ENCODE results near the gene ZER1.

Gene ZER1

DNA sequence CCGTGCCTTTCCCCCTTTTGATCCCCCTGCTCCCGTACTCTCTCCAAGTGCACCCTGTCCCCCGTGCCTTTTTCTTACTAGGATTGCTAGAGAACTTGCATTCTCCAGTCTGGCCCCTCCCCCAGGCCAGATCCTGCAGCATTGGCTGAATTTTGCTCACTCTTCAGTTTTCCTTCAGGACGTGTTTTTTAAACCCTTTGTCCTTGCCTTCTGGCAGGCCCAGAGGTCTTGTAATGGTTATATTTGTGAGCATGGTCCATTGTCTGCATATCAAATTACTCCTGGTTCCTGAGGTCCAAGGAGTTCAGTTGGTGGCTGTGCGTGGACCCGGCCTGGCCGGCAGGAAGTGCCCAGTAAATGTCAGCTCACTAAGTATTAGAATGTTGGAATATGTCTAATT, 15.9 kb upstream of the ZER1 start:
- Histone ChIP-seq H3K9me2 (replicated peaks; ENCODE audit: insufficient read depth, low read length) (no peaks in the 10 kb centered on the region), H3K4me1 (ENCODE audit: low read length) (peaks cover 9% of the 10 kb centered on the region), H3K27ac (ENCODE audit: low read length) (no peak overlapping the region), H3K4me3 (ENCODE audit: low read length) (peak overlapping the region; percentile 97), H3F3A (ENCODE audit: insufficient read depth, low read length) (no peaks in the 10 kb centered on the region), H3K9me3 (replicated peaks; ENCODE audit: insufficient read depth, low read length) (no peaks in the 10 kb centered on the region), H3K36me3 (replicated peaks; ENCODE audit: insufficient read depth, low read length) (no peaks in the 10 kb centered on the region), H2AFZ (ENCODE audit: low read length) (peak overlapping the region; percentile 99), H3K9ac (ENCODE audit: low read length) (peak overlapping the region; percentile 83), H3K79me2 (ENCODE audit: low read length) (peaks cover 19% of the 10 kb centered on the region), H3K27me3 (replicated peaks; ENCODE audit: insufficient read depth, low read length) (no peaks in the 10 kb centered on the region), H3K4me2 (ENCODE audit: low read depth, low read length) (peak overlapping the region; percentile 98), H4K20me1 (ENCODE audit: insufficient read depth, low read length) (no peaks in the 10 kb centered on the region)
- DNase-seq, result peak; percentile 10
- no peak for TF ChIP-seq EZH2 (optimal IDR thresholded peaks at IDR 0.05; ENCODE audit: low read depth, low read length)
- no peak for TF ChIP-seq EZH2phosphoT487 (IDR thresholded peaks at IDR 0.05; ENCODE audit: low read length)
- TF ChIP-seq, protein P1, sequence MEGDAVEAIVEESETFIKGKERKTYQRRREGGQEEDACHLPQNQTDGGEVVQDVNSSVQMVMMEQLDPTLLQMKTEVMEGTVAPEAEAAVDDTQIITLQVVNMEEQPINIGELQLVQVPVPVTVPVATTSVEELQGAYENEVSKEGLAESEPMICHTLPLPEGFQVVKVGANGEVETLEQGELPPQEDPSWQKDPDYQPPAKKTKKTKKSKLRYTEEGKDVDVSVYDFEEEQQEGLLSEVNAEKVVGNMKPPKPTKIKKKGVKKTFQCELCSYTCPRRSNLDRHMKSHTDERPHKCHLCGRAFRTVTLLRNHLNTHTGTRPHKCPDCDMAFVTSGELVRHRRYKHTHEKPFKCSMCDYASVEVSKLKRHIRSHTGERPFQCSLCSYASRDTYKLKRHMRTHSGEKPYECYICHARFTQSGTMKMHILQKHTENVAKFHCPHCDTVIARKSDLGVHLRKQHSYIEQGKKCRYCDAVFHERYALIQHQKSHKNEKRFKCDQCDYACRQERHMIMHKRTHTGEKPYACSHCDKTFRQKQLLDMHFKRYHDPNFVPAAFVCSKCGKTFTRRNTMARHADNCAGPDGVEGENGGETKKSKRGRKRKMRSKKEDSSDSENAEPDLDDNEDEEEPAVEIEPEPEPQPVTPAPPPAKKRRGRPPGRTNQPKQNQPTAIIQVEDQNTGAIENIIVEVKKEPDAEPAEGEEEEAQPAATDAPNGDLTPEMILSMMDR (IDR thresholded peaks at IDR 0.05; ENCODE audit: low read length), result no peak

DNA sequence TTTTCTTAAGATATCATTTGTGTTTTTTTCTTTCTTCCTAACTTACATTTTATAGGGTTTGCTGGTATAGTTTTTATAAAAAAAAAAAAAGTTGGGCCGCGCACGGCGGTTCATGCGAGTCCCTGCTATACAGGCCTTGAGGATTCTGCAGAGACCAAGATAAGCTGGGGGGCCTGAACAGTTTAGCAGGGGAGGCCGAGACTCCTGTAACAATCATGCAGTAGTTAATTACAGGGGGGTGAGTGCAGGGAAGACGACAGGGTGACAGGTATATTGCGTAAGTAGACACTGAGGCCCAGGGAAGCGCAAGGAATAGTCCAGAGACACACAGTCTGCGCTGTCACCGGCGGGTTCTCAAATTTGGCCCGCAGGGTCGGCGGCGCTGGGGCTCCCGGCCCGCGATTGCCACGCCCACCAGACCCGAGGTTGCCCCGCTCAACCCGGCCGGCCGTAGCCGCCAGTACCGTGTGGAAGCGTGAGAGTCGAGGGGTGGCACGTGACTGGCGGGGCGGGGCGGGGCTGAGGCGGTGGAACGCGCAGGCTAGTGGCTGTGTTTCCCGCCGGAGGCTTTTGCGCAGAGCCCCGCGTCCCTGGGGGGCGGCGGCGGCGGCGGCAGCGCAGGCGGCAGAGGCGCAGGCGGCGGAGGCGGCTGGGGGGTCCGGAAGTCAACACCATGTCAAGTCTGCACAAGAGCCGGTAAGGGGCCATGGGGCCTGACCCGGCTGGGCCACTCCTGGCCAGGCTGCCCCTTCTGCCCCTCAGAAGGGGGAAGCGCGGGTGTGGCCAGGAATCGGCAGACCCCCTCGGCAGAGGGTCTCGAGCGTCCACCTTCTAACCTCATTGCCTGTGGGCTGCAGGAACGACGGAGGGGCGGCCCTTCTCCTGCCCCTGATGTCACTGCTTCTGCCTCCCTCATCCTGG, 15.2 kb upstream of the ZER1 start, which contains the start of gene TBC1D13:
TSS of gene TBC1D13 (plus strand) at position 573 of the 921 bp plus-strand sequence. CDS start at position 674, 101 bp downstream.
- H4K20me1 ChIP-seq (ENCODE audit: insufficient read depth, low read length), result no peaks in the 10 kb centered on the region
- peak within 1 kb of the TSS; percentile 99 for H2AFZ ChIP-seq (ENCODE audit: low read length)
- H3K9ac ChIP-seq (ENCODE audit: low read length), result peak within 1 kb of the TSS; percentile 83
- TF ChIP-seq EZH2 (optimal IDR thresholded peaks at IDR 0.05; ENCODE audit: low read depth, low read length) (no peak), EZH2phosphoT487 (IDR thresholded peaks at IDR 0.05; ENCODE audit: low read length) (no peak)
- TF ChIP-seq, protein P1 (IDR thresholded peaks at IDR 0.05; ENCODE audit: low read length), result no peak
- H3K36me3 ChIP-seq (replicated peaks; ENCODE audit: insufficient read depth, low read length), result no peaks in the 10 kb centered on the region
- peak; percentile 86 for DNase-seq
- H3K27ac ChIP-seq (ENCODE audit: low read length), result no peak within 1 kb of the TSS
- peak within 1 kb of the TSS; percentile 97 for H3K4me3 ChIP-seq (ENCODE audit: low read length)
- H3K4me1 ChIP-seq (ENCODE audit: low read length), result peaks cover 10% of the 10 kb centered on the region
- H3K9me2 ChIP-seq (replicated peaks; ENCODE audit: insufficient read depth, low read length), result no peaks in the 10 kb centered on the region
- H3K9me3 ChIP-seq (replicated peaks; ENCODE audit: insufficient read depth, low read length), result no peaks in the 10 kb centered on the region
- peaks cover 19% of the 10 kb centered on the region for H3K79me2 ChIP-seq (ENCODE audit: low read length)
- H3K4me2 ChIP-seq (ENCODE audit: low read depth, low read length), result peak within 1 kb of the TSS; percentile 98
- 0 out of 2 replicates have a peak, but pooled peaks cover under 1% of the 10 kb centered on the region for H3F3A ChIP-seq (ENCODE audit: insufficient read depth, low read length)
- H3K27me3 ChIP-seq (replicated peaks; ENCODE audit: insufficient read depth, low read length), result no peaks in the 10 kb centered on the region

DNA sequence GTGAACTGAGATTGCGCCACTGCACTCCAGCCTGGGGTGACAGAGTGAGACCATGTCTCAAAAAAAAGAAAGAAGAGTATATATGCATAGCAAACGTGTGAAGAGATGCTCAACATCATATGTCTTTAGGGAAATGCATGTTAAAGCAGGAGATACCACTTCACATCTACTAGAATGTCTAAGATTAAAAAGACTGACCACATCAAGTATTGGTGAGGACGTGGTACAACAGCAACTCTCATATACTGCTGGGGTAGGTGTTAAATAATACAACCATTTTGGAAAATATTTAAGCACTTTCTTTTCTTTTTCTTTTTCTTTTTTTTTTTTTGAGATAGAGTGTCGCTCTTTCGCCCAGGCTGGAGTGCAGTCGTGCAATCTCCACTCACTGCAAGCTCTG, 13.7 kb upstream of the ZER1 start:
- no peak overlapping the region for H3K27ac ChIP-seq (ENCODE audit: low read length)

More for the DNA sequence above, 13.7 kb upstream of the ZER1 start:
- Histone ChIP-seq H3K4me1 (ENCODE audit: low read length) (peaks cover 16% of the 10 kb centered on the region), H3K36me3 (replicated peaks; ENCODE audit: insufficient read depth, low read length) (no peaks in the 10 kb centered on the region), H3K79me2 (ENCODE audit: low read length) (peaks cover 19% of the 10 kb centered on the region), H3K9me3 (replicated peaks; ENCODE audit: insufficient read depth, low read length) (no peaks in the 10 kb centered on the region), H2AFZ (ENCODE audit: low read length) (no peak overlapping the region), H3K4me2 (ENCODE audit: low read depth, low read length) (no peak overlapping the region), H3K27me3 (replicated peaks; ENCODE audit: insufficient read depth, low read length) (no peaks in the 10 kb centered on the region), H3F3A (ENCODE audit: insufficient read depth, low read length) (peaks cover 9% of the 10 kb centered on the region; the same call in 1 of the 2 replicates), H3K4me3 (ENCODE audit: low read length) (no peak overlapping the region), H3K9ac (ENCODE audit: low read length) (no peak overlapping the region), H4K20me1 (ENCODE audit: insufficient read depth, low read length) (no peaks in the 10 kb centered on the region), H3K9me2 (replicated peaks; ENCODE audit: insufficient read depth, low read length) (no peaks in the 10 kb centered on the region)
- no peak for DNase-seq
- TF ChIP-seq, protein P1 (IDR thresholded peaks at IDR 0.05; ENCODE audit: low read length), result no peak
- TF ChIP-seq EZH2 (optimal IDR thresholded peaks at IDR 0.05; ENCODE audit: low read depth, low read length), result no peak
- TF ChIP-seq EZH2phosphoT487 (IDR thresholded peaks at IDR 0.05; ENCODE audit: low read length), result no peak
